NCI-H345 (cell line): ENCODE results near the gene ATP1A1.

Experiments
- DNase-seq: peaks from one replicate; lab custom pipeline; 2025; lab: John Stamatoyannopoulos, UW

The ATP1A1 gene

DNA sequence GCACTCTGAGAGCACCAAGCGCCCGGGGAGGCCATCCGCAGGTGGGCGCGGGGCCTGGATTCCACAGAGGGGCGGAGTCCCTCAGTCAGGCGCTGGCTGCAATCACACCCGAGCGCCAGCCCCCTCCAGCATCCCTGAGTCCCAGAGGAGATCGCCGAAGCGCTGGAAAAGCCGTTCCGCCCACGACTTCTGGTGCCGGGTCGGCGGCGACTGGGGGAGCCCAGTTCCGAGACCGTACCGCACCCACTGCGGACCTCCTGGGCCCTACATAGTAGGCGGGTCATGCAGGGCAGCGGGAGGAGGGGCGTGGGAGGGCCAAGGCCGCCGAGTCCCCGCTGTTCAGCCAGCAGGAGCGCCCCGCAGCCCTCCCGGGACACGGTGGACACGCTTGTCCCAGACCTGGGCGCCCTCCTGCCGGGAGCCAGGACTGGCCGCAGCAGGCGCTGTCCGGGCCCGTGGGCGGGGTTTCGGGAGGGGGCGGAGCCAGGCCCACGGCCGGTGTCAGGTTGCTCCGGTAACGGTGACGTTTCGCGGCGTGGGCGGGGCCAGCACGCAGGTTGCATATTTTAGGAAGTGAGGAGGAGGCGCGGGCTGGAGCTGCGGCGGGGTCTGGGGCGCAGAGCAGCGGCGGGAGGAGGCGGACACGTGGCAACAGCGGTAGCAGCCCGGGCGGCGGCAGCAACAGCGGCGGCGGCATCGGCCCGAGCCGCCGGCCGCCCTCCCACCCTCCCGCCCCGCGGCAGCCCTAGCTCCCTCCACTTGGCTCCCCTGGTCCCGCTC lies at the start of gene ATP1A1:
Gene ATP1A1 (plus strand): TSS at position 594 of the 780 bp plus-strand sequence. CDS start 268 bp downstream, outside the sequence.
- peak; percentile 95 for DNase-seq

GRCh38 chr1:116323491-116323890 lies 49.6 kb upstream of the ATP1A1 start:
- peak; percentile 78 for DNase-seq

- DNase-seq, result no peak
These were observed 48.6 kb upstream of the ATP1A1 start for GRCh38 chr1:116324411-116324810.

DNA sequence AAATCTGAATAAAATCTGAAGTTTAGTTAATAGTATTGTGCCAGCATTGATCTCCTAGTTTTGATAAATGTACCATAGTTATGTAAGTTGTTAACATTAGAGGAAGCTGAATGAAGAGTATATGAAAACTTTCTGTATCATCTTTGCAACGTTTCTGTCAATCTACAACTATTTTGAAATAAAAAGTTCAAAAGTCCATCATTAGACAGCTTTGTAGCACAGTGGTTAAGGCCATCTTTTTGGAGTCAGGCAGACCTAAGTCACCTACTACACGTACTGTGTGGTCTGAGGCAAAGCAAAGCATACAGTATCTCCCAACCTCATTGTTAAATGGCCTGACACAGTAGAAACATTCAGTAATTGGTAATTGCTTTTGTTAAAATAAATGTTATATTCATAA lies 47.9 kb upstream of the ATP1A1 start:
- DNase-seq, result no peak

DNA sequence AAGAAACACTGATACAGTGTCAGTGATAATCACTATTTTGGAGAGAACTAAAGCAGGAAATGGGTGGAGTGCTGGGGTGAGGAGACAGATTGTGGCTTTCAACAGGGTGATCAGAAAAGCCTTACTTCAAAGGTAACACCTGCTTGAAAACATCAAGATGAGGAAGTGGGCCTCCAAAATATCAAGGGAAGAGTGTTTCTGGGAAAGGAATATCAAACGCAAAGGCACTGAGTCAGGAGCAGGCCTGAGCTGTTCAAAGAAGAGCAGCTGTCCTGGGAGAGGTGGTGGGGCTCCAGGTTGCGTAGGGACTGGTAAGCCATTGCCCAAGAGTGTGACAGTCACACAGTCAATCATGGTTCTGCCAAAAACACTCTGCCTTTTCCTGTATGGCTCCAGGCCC lies 47.1 kb upstream of the ATP1A1 start:
- no peak for DNase-seq

DNA sequence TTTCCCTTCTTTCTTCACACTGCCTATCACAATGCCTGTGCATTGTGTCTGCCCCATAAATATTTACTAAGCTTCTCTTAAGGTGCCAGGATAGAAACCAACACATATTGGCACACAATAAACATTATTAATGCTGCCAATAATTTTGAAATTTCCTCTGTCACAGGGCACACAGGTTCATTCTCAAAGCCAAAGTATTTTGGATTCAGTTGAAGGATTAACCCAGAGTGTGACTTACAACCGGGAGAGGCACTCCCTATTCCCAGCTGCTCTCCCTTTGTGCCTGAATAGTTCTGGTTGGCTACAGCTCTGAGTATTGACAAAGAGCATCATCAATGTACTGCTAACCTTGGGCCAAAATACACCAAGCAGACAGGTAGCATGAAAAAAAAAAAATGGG lies 46.6 kb upstream of the ATP1A1 start:
- peak; percentile 81 for DNase-seq

GRCh38 chr1:116328671-116329070 lies 44.4 kb upstream of the ATP1A1 start:
- DNase-seq, result no peak

GRCh38 chr1:116329524-116330341 lies 43.3 kb upstream of the ATP1A1 start:
- no peak for DNase-seq

DNA sequence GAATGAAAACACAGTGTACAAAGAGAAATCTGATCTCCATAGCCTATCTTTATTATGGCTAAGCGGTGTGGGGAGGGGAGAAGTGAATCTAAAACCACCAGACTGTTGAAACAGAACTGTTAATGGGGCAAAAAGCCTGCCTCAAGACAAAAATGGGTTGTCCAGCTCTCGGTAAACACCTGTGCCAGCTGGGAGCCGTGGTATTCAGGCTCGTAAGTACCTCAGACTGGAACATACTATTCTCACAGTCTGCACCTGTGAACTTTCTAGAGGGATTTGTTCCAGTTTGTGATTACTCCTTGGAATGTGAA lies 42.7 kb upstream of the ATP1A1 start:
- peak; percentile 63 for DNase-seq

GRCh38 chr1:116330846-116331245 lies 42.2 kb upstream of the ATP1A1 start:
- DNase-seq, result no peak

GRCh38 chr1:116331523-116331922 lies 41.5 kb upstream of the ATP1A1 start:
- no peak for DNase-seq

GRCh38 chr1:116332451-116332850 lies 40.6 kb upstream of the ATP1A1 start:
- no peak for DNase-seq

DNA sequence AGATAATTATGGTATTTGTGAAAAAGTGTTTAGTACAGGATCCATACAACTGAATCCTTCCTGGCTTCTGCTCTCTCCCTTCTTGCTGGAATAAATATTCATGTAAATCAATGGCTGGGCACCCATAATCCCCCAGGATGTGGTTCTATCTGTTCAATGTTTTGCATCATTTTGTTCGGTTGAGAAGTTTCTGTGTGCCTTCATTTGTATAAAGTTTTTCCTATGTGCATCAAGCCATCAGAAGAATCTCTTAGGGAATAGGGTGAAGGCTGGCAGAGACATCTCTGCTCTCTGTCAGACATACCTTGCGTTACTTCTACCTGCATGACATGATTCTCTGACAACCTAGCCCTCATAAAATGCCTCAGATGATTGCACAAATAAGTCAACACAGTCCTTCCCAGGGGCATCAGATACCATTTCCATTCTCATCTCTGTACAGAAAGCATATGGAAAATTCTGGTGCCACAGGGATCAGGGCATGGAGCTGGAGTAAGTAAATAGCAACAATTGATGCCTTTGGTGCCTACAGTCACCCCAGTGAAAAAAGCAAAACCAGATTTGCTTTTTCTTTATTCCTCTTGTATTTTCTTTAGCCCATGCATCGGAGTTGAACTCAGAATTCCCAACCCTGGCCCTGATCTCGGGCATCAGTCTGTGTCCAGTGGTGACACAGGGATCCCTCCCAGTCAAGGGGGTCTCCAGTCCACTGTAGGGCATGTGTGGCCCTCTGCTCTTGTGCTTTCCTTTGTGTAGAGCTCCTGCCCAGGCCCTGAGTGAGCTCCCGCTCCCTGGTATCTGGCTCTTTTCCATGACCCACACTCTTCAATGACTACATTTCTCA lies 39.7 kb upstream of the ATP1A1 start:
- no peak for DNase-seq

- DNase-seq, result no peak
These were observed 39.0 kb upstream of the ATP1A1 start for GRCh38 chr1:116334015-116334547.

GRCh38 chr1:116334868-116335635 lies 38.0 kb upstream of the ATP1A1 start:
- DNase-seq, result no peak

DNA sequence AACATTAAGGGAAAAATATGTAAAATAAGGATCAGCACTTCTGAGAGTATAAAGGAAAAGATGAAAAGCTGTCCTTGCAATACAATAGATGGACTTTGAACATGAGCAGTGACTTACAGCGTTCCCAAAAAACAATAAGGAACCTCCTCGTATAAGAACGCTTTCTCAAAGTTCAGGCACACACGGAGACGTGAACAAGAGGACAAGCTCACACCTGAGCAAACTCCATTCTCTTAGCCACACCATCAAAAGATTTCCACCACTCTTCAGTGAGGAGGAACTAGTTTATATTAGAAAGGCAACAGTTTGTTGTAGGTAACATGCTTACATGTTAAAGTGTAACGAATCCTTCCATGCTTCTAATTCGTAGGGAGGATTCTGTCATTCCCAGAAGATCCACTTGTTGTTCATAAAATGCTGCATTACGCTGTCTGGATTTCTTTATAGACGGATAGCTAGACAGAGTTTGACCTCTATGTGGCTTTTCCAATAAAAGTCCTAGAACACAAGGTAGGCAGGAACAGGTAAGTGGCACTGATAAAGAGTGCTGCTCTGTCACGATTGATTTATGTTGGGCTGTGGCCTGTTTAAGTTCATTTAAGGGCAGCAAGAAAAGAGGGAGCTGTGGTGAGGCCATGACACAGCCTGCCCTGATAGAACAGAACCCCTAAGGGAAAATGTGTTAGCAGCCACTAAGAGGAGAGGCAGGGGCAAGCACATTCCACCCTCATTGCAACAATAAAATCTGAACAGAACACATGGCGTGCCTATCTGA lies 37.0 kb upstream of the ATP1A1 start:
- DNase-seq, result no peak

GRCh38 chr1:116337398-116337797 lies 35.6 kb upstream of the ATP1A1 start:
- DNase-seq, result no peak

DNA sequence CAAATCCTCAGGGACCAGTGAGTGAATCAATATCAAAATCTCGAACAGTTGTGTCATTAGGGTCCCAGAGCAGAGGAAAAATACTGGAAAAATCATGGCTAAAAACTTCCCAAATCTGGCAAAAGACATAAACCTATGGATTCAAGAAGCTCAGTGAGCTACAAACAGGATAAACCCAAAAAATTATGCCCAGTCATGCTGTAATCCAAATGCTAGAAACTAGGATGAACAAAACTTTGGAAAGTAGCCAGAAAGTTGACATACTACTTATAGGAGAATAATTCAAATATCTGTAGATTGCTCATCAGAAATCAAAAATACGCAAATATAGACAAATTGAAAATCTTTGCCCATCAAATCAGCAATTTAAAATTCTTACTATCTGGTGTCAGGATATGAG lies 34.6 kb upstream of the ATP1A1 start:
- DNase-seq, result no peak

GRCh38 chr1:116340506-116341231 lies 32.4 kb upstream of the ATP1A1 start:
- no peak for DNase-seq

GRCh38 chr1:116343019-116343418 lies 30.0 kb upstream of the ATP1A1 start:
- DNase-seq, result no peak
